SH-SY5Y (cell line): ENCODE results near the gene FSHR.

Experiments
- GATA2 ChIP-seq: IDR thresholded peaks from 2 replicates; pipeline ENCODE4 v1.6.1; 2011; ENCODE audit warnings: mild to moderate bottlenecking, low read depth, low read length
- GATA3 ChIP-seq: IDR thresholded peaks from 2 replicates; pipeline ENCODE4 v1.6.1; 2011; ENCODE audit warnings: low read depth, mild to moderate bottlenecking, low read length, moderate library complexity

- TF ChIP-seq GATA3: no peak
- no peak for TF ChIP-seq GATA2
Observed at GRCh38 chr2:48941908-48942307, 212.4 kb downstream of the FSHR start.
